ENCODE measurements around the gene SCUBE3. TPM values are rescaled to one million over a fixed set of nuclear protein-coding genes. Genes with fewer than 3 reads are reported as not detected.

The SCUBE3 gene
- total RNA-seq, 2 experiments from 2014 or later = not detected

DNA sequence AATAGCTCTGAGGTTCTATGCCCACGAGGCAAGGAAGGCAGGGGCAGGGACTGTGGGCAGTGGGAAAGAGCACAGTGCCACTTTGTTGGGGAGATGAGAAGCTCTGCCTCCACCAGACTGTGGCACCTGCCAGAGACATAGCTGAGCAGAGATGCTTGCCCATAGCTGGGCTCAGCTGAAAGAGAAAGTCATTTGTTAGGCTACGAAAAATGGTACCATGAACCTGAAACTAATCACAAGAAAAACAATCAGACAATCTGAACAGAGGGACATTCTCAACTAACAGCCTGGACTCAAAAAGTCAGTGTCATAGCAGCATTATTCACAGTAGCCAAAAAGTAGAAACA, 39.7 kb upstream of the SCUBE3 start:
- Mint-ChIP-seq H3K27ac (peak overlapping the region; percentile 43), H3K9me3 (peaks cover 7% of the 10 kb centered on the region), H3K27me3 (peaks cover 13% of the 10 kb centered on the region), H3K4me3 (no peak overlapping the region), H3K36me3 (ENCODE audit: low read depth) (peaks cover 3% of the 10 kb centered on the region), H3K4me1 (peaks cover 14% of the 10 kb centered on the region)
- no peak for DNase-seq
- POLR2A ChIA-PET = no interaction called here
- CTCF ChIA-PET = interaction anchor here (0.6 kb wide), 1 partner anchor 59 kb away, joined by 3 read pairs; no protein-coding TSS in a partner anchor

- H3K27ac Mint-ChIP-seq = no peak overlapping the region
- CTCF ChIA-PET = interaction anchor here (0.6 kb wide), 1 partner anchor 60 kb away, joined by 3 read pairs; no protein-coding TSS in a partner anchor
- DNase-seq = no peak
- peaks cover 13% of the 10 kb centered on the region for H3K27me3 Mint-ChIP-seq
- H3K4me3 Mint-ChIP-seq = no peak overlapping the region
- POLR2A ChIA-PET = no interaction called here
- H3K9me3 Mint-ChIP-seq = peaks cover 2% of the 10 kb centered on the region
- H3K4me1 Mint-ChIP-seq = peaks cover 14% of the 10 kb centered on the region
- peaks cover 2% of the 10 kb centered on the region for H3K36me3 Mint-ChIP-seq (ENCODE audit: low read depth)
Observed at GRCh38 chr6:35174501-35174900, 39.3 kb upstream of the SCUBE3 start.

GRCh38 chr6:35176301-35177024, 37.3 kb upstream of the SCUBE3 start:
- H3K36me3 Mint-ChIP-seq (ENCODE audit: low read depth) = no peaks in the 10 kb centered on the region
- peaks cover 14% of the 10 kb centered on the region for H3K4me1 Mint-ChIP-seq
- no peak for DNase-seq
- ChIA-PET POLR2A (no interaction called here), CTCF (interaction anchor here (0.6 to 0.8 kb wide), 2 partner anchors 69 to 446 kb away, joined by 3 to 4 read pairs; no protein-coding TSS in a partner anchor)
- H3K9me3 Mint-ChIP-seq = no peaks in the 10 kb centered on the region
- H3K27me3 Mint-ChIP-seq = peaks cover 13% of the 10 kb centered on the region
- no peak overlapping the region for H3K4me3 Mint-ChIP-seq
- H3K27ac Mint-ChIP-seq = no peak overlapping the region

GRCh38 chr6:35177157-35177556, 36.6 kb upstream of the SCUBE3 start:
- CTCF ChIA-PET = interaction anchor here (0.8 kb wide), 1 partner anchor 69 kb away, joined by 3 read pairs; no protein-coding TSS in a partner anchor
- DNase-seq = no peak

DNA sequence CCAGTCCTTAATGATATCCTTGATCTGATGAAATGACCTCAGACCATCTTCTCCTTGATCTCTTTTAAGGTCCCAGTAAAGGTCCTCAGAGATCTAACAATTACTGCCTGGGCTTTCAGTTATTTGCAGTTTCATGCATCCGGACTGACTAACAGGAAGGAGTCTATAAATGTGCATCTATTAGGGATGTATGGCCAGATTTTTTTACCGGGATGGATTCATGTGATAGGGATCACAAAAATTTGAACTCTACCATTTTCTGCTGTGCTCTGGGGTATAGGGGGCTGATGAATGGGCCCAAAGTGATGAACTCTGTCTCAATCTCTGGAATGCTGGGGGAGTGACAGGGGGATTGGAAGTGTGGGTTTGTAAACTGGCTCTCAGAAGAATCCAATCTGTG, 36.2 kb upstream of the SCUBE3 start:
- DNase-seq = no peak
- Mint-ChIP-seq H3K27ac (no peak overlapping the region), H3K27me3 (peaks cover 13% of the 10 kb centered on the region), H3K9me3 (no peaks in the 10 kb centered on the region), H3K4me1 (peaks cover 14% of the 10 kb centered on the region), H3K36me3 (ENCODE audit: low read depth) (no peaks in the 10 kb centered on the region), H3K4me3 (no peak overlapping the region)
- ChIA-PET CTCF (interaction anchor here (0.9 kb wide), 1 partner anchor 10 kb away, joined by 3 read pairs; no protein-coding TSS in a partner anchor), POLR2A (no interaction called here)

More at GRCh38 chr6:35177157-35177556, 36.6 kb upstream of the SCUBE3 start:
- Mint-ChIP-seq H3K9me3 (no peaks in the 10 kb centered on the region), H3K4me1 (peaks cover 14% of the 10 kb centered on the region), H3K4me3 (no peak overlapping the region), H3K36me3 (ENCODE audit: low read depth) (no peaks in the 10 kb centered on the region), H3K27ac (no peak overlapping the region), H3K27me3 (peaks cover 13% of the 10 kb centered on the region)
- POLR2A ChIA-PET = no interaction called here

GRCh38 chr6:35178012-35178411, 35.7 kb upstream of the SCUBE3 start:
- Mint-ChIP-seq H3K4me3 (no peak overlapping the region), H3K27me3 (peaks cover 11% of the 10 kb centered on the region), H3K27ac (no peak overlapping the region), H3K36me3 (ENCODE audit: low read depth) (no peaks in the 10 kb centered on the region), H3K4me1 (peaks cover 14% of the 10 kb centered on the region), H3K9me3 (no peaks in the 10 kb centered on the region)
- POLR2A ChIA-PET = no interaction called here
- no peak for DNase-seq
- CTCF ChIA-PET = interaction anchor here (0.9 kb wide), 1 partner anchor 10 kb away, joined by 3 read pairs; no protein-coding TSS in a partner anchor

- H3K4me3 Mint-ChIP-seq = no peak overlapping the region
- no peaks in the 10 kb centered on the region for H3K36me3 Mint-ChIP-seq (ENCODE audit: low read depth)
- CTCF ChIA-PET = interaction anchor here (0.6 to 1.3 kb wide), 2 partner anchors 31 to 330 kb away, joined by 3 to 4 read pairs; no protein-coding TSS in a partner anchor
- H3K27me3 Mint-ChIP-seq = peaks cover 16% of the 10 kb centered on the region
- DNase-seq = no peak
- peaks cover 4% of the 10 kb centered on the region for H3K4me1 Mint-ChIP-seq
- no peaks in the 10 kb centered on the region for H3K9me3 Mint-ChIP-seq
- no peak overlapping the region for H3K27ac Mint-ChIP-seq
- POLR2A ChIA-PET = interaction anchor here (0.6 kb wide), 1 partner anchor 967 kb away, joined by 4 read pairs; no protein-coding TSS in a partner anchor
Observed at GRCh38 chr6:35178932-35179832, 34.6 kb upstream of the SCUBE3 start.

DNA sequence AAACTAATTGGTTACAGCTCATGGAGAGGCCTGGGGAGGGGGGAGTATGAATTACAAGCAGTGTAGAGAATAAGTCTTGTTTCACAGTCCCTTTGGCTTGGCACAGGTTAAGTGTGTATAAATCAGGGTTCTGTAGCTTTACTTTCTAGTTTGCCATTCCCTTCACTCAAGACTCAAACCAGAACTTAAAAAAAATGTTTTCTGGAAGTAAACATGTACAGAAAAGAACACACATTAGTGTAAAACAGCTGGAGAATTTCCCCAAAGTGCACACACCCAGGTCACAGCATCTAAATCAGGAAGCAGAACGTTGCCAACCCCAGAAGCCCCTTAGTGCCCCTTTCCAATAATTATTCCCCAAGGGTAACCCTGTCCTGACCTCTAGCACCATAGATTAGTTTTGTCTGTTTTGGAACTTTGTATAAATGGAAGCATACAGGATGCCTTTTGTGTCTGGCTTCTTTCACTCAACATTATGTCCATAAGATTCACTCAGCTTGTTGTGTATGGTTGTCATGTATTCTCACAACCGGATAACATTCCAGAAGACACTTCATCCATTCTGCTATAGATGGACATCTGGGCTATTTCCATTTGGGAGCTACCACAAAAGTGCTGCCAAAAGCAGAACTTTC, 33.7 kb upstream of the SCUBE3 start:
- no peak overlapping the region for H3K4me3 Mint-ChIP-seq
- H3K27me3 Mint-ChIP-seq = peaks cover 20% of the 10 kb centered on the region
- H3K27ac Mint-ChIP-seq = no peak overlapping the region
- no peaks in the 10 kb centered on the region for H3K36me3 Mint-ChIP-seq (ENCODE audit: low read depth)
- no peaks in the 10 kb centered on the region for H3K9me3 Mint-ChIP-seq
- CTCF ChIA-PET = interaction anchor here (0.6 to 1.3 kb wide), 3 partner anchors 32 to 331 kb away, joined by 3 to 6 read pairs (median 4); no protein-coding TSS in a partner anchor
- POLR2A ChIA-PET = interaction anchor here (0.6 kb wide), 1 partner anchor 968 kb away, joined by 4 read pairs; no protein-coding TSS in a partner anchor
- no peak for DNase-seq
- peaks cover 3% of the 10 kb centered on the region for H3K4me1 Mint-ChIP-seq

DNA sequence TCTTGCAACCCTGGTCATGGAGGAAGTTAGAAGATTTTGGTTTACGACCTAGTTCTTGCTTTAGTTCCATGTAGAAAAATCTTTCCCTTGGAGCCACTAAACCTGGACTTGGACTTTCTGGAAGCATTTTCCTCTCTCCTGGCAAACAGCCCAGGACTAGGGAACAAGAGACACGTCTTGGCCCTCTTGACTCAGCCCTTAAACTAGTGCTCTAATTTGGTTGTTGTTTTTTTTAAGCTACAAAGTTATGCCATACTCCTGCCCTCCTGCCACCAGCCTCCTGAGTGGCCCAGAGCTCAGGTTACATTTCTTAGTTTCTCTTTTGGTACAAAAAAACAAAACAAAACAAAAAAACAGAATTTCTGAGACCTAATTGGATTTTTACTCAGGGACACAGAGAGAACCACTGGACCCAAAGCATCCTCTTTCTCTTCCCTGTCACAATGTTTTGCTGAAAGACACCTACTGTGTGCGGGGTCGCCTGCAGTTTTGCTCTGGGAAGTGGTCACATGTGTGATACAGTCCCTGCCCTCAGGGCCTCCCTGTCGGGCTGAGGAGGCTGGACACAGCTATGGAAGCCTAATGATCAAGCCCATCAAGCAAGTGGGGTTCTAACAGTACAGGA, 32.3 kb upstream of the SCUBE3 start:
- DNase-seq = no peak
- Mint-ChIP-seq H3K9me3 (no peaks in the 10 kb centered on the region), H3K4me3 (no peak overlapping the region), H3K36me3 (ENCODE audit: low read depth) (no peaks in the 10 kb centered on the region), H3K27ac (no peak overlapping the region), H3K4me1 (no peaks in the 10 kb centered on the region), H3K27me3 (peaks cover 20% of the 10 kb centered on the region)
- ChIA-PET POLR2A (interaction anchor here (0.5 to 0.7 kb wide), 2 partner anchors 33 to 313 kb away, joined by 3 to 5 read pairs; no protein-coding TSS in a partner anchor), CTCF (interaction anchor here (1.5 to 1.7 kb wide), 2 partner anchors 68 to 90 kb away, joined by 3 read pairs; no protein-coding TSS in a partner anchor)

- Mint-ChIP-seq H3K27me3 (peaks cover 22% of the 10 kb centered on the region), H3K4me3 (no peak overlapping the region), H3K4me1 (no peaks in the 10 kb centered on the region), H3K9me3 (no peaks in the 10 kb centered on the region), H3K27ac (no peak overlapping the region), H3K36me3 (ENCODE audit: low read depth) (no peaks in the 10 kb centered on the region)
- DNase-seq = no peak
- POLR2A ChIA-PET = interaction anchor here (0.5 kb wide), 1 partner anchor 313 kb away, joined by 5 read pairs; no protein-coding TSS in a partner anchor
- CTCF ChIA-PET = interaction anchor here (1.5 to 1.7 kb wide), 2 partner anchors 67 to 91 kb away, joined by 3 read pairs; no protein-coding TSS in a partner anchor
Observed at GRCh38 chr6:35181933-35182612, 31.7 kb upstream of the SCUBE3 start.

- Mint-ChIP-seq H3K9me3 (no peaks in the 10 kb centered on the region), H3K36me3 (ENCODE audit: low read depth) (no peaks in the 10 kb centered on the region), H3K27me3 (peaks cover 24% of the 10 kb centered on the region), H3K4me3 (no peak overlapping the region), H3K4me1 (no peaks in the 10 kb centered on the region), H3K27ac (no peak overlapping the region)
- POLR2A ChIA-PET = no interaction called here
- DNase-seq = no peak
- CTCF ChIA-PET = interaction anchor here (0.9 kb wide), 1 partner anchor 23 kb away, joined by 3 read pairs; no protein-coding TSS in a partner anchor
Observed at GRCh38 chr6:35183281-35183680, 30.5 kb upstream of the SCUBE3 start.
